GM12878 (cell line): ENCODE measurements around the gene TSR3. TPM values are rescaled to one million over a fixed set of nuclear protein-coding genes. Genes with fewer than 3 reads are reported as not detected.

Source experiments
- BRCA1 ChIP-seq: IDR thresholded peaks from 2 replicates; pipeline ENCODE4 v1.6.1; 2011; ENCODE audit warnings: low read depth, low read length, improper control_type of control experiment
- CBX5 ChIP-seq: sonication (generic); IDR thresholded peaks from 2 replicates; pipeline ENCODE4 v1.6.1; 2016; ENCODE audit warnings: low read depth, moderate library complexity, mild to moderate bottlenecking, inconsistent platforms
- CREB1 ChIP-seq: IDR thresholded peaks from 2 replicates; pipeline ENCODE4 v1.6.1; 2012; ENCODE audit warnings: low read depth, mild to moderate bottlenecking, inconsistent platforms
- EZH2 ChIP-seq: IDR thresholded peaks from 2 replicates; pipeline ENCODE4 v1.6.1; 2012; ENCODE audit warnings: low read depth, mild to moderate bottlenecking, control low read depth, inconsistent platforms, low read length, borderline replicate concordance; ENCODE audit not compliant: control insufficient read depth
- HCFC1 ChIP-seq: fragments of 150-350 bp; IDR thresholded peaks from 2 replicates; pipeline ENCODE4 v1.6.1; 2014; ENCODE audit warnings: low read length
- MEF2A ChIP-seq: IDR thresholded peaks from 2 replicates; pipeline ENCODE4 v1.6.1; 2011; ENCODE audit warnings: low read depth, mild to moderate bottlenecking, low read length, moderate library complexity; ENCODE audit not compliant: insufficient read depth
- NR2C1 ChIP-seq: fragments of 450-650 bp; IDR thresholded peaks from 2 replicates; pipeline ENCODE4 v1.6.1; 2017; ENCODE audit warnings: antibody characterized with exemption, mild to moderate bottlenecking, moderate library complexity
- POU2F2 ChIP-seq: IDR thresholded peaks from 3 replicates; pipeline ENCODE4 v1.6.1; 2011; ENCODE audit warnings: low read depth, mild to moderate bottlenecking, low read length, borderline replicate concordance
- RFX5 ChIP-seq: IDR thresholded peaks from 2 replicates; pipeline ENCODE4 v1.6.1; 2011; ENCODE audit warnings: low read depth, low read length, improper control_type of control experiment
- SMARCA5 ChIP-seq: fragments of 450-650 bp; IDR thresholded peaks from 2 replicates; pipeline ENCODE4 v1.6.1; 2017; ENCODE audit warnings: mild to moderate bottlenecking
- SUPT20H ChIP-seq: IDR thresholded peaks from 2 replicates; pipeline ENCODE4 v1.6.1; 2011; ENCODE audit warnings: low read depth, mild to moderate bottlenecking, low read length, moderate library complexity, borderline replicate concordance; ENCODE audit not compliant: control insufficient read depth
- ZNF622 ChIP-seq: fragments of 450-650 bp; IDR thresholded peaks from 2 replicates; pipeline ENCODE4 v1.6.1; 2017; ENCODE audit warnings: mild to moderate bottlenecking, inconsistent platforms
- ZSCAN29 ChIP-seq: fragments of 450-650 bp; IDR thresholded peaks from 2 replicates; pipeline ENCODE4 v1.6.1; 2017; ENCODE audit warnings: mild to moderate bottlenecking, moderate library complexity
- polyA plus RNA-seq, 11 experiments: library from polyadenylated mRNA; depleted of rRNA in 4 of 11; unstranded in 6 of 11; stranded (reverse) in 5 of 11; fragments of >200 nt; fragmentation: Nextera tagmentation in 4 of 11; fragmentation: Illumina TruSeq in 1 of 11; extraction: Ambion mirVana in 4 of 11; extraction: Trizol in 1 of 11; gene quantifications; 1 replicate in 1 of 11; 2 replicates in 10 of 11; pipeline versions ENCODE4 v1.2.1 to v1.2.3, GENCODE V29; 2011 to 2016; ENCODE audit warnings: inconsistent platforms in 2 of 11, missing spikeins in 2 of 11, low read depth in 1 of 11
- total RNA-seq, 4 experiments: library from RNA; depleted of rRNA in 3 of 4; stranded (reverse); fragments of >200 nt in 3 of 4; fragmentation: Illumina TruSeq in 1 of 4; extraction: Trizol in 1 of 4; gene quantifications; 2 replicates each; pipeline versions ENCODE4 v1.2.1 to v1.2.3, GENCODE V29; 2013 to 2021
- TF ChIP-seq, protein P1 (sequence below): fragments of 450-650 bp; IDR thresholded peaks from 2 replicates; pipeline ENCODE4 v1.6.1; 2017; ENCODE audit warnings: mild to moderate bottlenecking, low read depth, inconsistent platforms; ENCODE audit not compliant: poor library complexity, severe bottlenecking
- TF ChIP-seq, protein P2 (sequence below): IDR thresholded peaks from 2 replicates; pipeline ENCODE4 v1.6.1; 2012; ENCODE audit warnings: low read depth, low read length, improper control_type of control experiment
- TF ChIP-seq, protein P3 (sequence below): fragments of 450-650 bp; formaldehyde crosslinking; IDR thresholded peaks from 2 replicates; pipeline ENCODE4 v1.4.0; 2022; ENCODE audit warnings: mild to moderate bottlenecking, moderate library complexity
- TF ChIP-seq, protein P4 (sequence below): IDR thresholded peaks from 2 replicates; pipeline ENCODE4 v1.6.1; 2011; ENCODE audit warnings: low read depth, low read length, improper control_type of control experiment, borderline replicate concordance
- TF ChIP-seq, protein P5 (sequence below): fragments of 450-650 bp; IDR thresholded peaks from 2 replicates; pipeline ENCODE4 v1.6.1; 2017; ENCODE audit warnings: antibody characterized with exemption, mild to moderate bottlenecking, moderate library complexity

The TSR3 gene
- total and polyA plus RNA-seq, 10 of the 15 experiments (the other 5 are each of a cell fraction or from before 2014, with no cell fraction given): 3.4 to 108 (median 46.9) TPM

DNA sequence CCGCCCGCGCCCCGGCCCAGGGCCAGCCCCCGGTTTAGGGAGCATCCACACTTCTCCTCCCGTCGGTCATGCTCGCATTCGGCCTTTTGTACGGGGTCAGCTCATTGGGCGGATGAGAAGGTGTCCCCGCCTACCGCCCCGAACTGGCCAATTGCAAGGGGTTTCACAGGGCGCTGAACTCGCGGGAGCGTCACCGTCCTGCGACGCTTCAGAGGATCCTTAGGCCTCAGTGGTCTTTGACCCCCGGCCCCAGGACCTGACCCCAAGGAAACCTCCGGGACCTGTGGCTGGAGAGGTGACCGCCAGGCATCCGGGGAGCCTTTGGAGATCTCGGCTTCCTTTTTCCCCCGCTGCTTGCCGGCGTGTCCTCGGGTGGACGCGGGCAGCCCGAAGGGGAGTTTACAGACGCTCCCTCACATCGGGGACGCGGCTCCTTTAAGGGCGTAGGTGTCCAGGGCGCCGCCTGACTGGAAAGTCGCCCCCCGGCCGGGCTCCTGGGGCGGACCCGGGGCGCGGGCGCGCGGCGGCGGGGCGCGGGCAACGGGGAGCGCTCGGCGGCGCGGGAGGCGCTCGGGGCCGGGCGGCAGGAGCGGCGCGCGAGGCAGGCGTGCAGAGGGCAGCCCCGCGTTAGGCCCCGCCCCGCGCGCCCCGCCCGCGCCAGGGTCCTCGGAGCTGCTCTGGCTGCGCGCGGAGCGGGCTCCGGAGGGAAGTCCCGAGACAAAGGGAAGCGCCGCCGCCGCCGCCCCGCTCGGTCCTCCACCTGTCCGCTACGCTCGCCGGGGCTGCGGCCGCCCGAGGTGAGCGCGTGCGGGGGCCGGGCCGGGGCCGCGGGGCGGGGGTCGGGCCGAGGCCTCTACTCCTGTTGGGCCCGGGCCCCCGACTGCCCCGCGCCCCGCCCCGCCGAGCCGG, 42.4 kb downstream of the TSR3 start, which contains the start of gene UBE2I (continued):
- TF ChIP-seq, protein P1, sequence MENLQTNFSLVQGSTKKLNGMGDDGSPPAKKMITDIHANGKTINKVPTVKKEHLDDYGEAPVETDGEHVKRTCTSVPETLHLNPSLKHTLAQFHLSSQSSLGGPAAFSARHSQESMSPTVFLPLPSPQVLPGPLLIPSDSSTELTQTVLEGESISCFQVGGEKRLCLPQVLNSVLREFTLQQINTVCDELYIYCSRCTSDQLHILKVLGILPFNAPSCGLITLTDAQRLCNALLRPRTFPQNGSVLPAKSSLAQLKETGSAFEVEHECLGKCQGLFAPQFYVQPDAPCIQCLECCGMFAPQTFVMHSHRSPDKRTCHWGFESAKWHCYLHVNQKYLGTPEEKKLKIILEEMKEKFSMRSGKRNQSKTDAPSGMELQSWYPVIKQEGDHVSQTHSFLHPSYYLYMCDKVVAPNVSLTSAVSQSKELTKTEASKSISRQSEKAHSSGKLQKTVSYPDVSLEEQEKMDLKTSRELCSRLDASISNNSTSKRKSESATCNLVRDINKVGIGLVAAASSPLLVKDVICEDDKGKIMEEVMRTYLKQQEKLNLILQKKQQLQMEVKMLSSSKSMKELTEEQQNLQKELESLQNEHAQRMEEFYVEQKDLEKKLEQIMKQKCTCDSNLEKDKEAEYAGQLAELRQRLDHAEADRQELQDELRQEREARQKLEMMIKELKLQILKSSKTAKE: peak; percentile 47
- TF ChIP-seq, protein P2, sequence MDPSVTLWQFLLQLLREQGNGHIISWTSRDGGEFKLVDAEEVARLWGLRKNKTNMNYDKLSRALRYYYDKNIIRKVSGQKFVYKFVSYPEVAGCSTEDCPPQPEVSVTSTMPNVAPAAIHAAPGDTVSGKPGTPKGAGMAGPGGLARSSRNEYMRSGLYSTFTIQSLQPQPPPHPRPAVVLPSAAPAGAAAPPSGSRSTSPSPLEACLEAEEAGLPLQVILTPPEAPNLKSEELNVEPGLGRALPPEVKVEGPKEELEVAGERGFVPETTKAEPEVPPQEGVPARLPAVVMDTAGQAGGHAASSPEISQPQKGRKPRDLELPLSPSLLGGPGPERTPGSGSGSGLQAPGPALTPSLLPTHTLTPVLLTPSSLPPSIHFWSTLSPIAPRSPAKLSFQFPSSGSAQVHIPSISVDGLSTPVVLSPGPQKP: peak; percentile 28; the same call in 1 of the 2 replicates
- TF ChIP-seq, protein P3, sequence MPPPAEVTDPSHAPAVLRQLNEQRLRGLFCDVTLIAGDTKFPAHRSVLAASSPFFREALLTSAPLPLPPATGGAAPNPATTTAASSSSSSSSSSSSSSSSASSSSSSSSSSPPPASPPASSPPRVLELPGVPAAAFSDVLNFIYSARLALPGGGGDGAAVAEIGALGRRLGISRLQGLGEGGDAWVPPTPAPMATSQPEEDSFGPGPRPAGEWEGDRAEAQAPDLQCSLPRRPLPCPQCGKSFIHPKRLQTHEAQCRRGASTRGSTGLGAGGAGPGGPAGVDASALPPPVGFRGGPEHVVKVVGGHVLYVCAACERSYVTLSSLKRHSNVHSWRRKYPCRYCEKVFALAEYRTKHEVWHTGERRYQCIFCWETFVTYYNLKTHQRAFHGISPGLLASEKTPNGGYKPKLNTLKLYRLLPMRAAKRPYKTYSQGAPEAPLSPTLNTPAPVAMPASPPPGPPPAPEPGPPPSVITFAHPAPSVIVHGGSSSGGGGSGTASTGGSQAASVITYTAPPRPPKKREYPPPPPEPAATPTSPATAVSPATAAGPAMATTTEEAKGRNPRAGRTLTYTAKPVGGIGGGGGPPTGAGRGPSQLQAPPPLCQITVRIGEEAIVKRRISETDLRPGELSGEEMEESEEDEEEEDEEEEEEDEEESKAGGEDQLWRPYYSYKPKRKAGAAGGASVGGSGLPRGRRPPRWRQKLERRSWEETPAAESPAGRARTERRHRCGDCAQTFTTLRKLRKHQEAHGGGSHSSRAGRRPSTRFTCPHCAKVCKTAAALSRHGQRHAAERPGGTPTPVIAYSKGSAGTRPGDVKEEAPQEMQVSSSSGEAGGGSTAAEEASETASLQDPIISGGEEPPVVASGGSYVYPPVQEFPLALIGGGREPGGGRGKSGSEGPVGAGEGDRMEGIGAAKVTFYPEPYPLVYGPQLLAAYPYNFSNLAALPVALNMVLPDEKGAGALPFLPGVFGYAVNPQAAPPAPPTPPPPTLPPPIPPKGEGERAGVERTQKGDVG (CRISPR knock-in tag): peak; percentile 65; the same call in 1 of the 2 replicates
- peak; percentile 48; the same call in 1 of the 2 replicates for TF ChIP-seq HCFC1
- TF ChIP-seq BRCA1: no peak
- no peak for TF ChIP-seq RFX5
- TF ChIP-seq, protein P4, sequence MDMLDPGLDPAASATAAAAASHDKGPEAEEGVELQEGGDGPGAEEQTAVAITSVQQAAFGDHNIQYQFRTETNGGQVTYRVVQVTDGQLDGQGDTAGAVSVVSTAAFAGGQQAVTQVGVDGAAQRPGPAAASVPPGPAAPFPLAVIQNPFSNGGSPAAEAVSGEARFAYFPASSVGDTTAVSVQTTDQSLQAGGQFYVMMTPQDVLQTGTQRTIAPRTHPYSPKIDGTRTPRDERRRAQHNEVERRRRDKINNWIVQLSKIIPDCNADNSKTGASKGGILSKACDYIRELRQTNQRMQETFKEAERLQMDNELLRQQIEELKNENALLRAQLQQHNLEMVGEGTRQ: no peak
- TF ChIP-seq NR2C1: 0 out of 2 replicates have a peak, but pooled peaks have one; percentile 4
- no peak for TF ChIP-seq ZNF622
- no peak for TF ChIP-seq EZH2
- TF ChIP-seq, protein P5, sequence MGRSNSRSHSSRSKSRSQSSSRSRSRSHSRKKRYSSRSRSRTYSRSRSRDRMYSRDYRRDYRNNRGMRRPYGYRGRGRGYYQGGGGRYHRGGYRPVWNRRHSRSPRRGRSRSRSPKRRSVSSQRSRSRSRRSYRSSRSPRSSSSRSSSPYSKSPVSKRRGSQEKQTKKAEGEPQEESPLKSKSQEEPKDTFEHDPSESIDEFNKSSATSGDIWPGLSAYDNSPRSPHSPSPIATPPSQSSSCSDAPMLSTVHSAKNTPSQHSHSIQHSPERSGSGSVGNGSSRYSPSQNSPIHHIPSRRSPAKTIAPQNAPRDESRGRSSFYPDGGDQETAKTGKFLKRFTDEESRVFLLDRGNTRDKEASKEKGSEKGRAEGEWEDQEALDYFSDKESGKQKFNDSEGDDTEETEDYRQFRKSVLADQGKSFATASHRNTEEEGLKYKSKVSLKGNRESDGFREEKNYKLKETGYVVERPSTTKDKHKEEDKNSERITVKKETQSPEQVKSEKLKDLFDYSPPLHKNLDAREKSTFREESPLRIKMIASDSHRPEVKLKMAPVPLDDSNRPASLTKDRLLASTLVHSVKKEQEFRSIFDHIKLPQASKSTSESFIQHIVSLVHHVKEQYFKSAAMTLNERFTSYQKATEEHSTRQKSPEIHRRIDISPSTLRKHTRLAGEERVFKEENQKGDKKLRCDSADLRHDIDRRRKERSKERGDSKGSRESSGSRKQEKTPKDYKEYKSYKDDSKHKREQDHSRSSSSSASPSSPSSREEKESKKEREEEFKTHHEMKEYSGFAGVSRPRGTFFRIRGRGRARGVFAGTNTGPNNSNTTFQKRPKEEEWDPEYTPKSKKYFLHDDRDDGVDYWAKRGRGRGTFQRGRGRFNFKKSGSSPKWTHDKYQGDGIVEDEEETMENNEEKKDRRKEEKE: no peak
- 0 out of 2 replicates have a peak, but pooled peaks have one; percentile 23 for TF ChIP-seq SMARCA5
- TF ChIP-seq CBX5: no peak
- TF ChIP-seq CREB1: peak; percentile 95
- TF ChIP-seq MEF2A: no peak
- no peak for TF ChIP-seq ZSCAN29
- TF ChIP-seq SUPT20H: peak; percentile 57; the same call in 1 of the 2 replicates
- no peak for TF ChIP-seq POU2F2
